ENCODE results near the gene PRKX.

DNA sequence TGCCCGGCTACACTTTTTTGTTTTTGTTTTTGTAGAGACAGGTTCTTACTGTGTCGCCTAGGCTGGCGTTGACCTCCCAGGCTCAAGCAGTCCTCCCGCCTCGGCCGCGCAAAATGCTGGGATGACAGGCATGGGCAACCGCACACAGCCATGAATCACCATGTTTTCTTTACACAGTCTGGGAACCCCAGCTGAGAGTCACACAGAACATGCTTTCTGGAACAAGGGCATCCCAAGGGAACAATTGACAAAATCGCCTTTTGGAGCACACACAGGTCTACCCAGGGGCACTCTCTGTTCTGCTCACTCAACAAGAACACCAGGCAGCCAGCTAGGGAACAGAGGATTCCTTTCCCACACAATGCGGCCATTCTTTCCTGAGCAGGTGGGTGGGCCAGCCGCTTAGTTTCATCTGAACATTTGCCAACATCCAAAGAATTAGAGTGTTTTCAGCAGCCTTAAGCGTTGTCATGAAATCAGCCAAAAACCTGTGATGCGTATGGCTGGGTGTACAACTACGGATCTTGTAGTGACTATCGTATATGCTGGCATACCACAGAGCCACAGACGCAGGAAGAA is 15.7 kb downstream of the PRKX start:
- TF ChIP-seq, protein P1, sequence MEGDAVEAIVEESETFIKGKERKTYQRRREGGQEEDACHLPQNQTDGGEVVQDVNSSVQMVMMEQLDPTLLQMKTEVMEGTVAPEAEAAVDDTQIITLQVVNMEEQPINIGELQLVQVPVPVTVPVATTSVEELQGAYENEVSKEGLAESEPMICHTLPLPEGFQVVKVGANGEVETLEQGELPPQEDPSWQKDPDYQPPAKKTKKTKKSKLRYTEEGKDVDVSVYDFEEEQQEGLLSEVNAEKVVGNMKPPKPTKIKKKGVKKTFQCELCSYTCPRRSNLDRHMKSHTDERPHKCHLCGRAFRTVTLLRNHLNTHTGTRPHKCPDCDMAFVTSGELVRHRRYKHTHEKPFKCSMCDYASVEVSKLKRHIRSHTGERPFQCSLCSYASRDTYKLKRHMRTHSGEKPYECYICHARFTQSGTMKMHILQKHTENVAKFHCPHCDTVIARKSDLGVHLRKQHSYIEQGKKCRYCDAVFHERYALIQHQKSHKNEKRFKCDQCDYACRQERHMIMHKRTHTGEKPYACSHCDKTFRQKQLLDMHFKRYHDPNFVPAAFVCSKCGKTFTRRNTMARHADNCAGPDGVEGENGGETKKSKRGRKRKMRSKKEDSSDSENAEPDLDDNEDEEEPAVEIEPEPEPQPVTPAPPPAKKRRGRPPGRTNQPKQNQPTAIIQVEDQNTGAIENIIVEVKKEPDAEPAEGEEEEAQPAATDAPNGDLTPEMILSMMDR (IDR thresholded peaks at IDR 0.05), result no peak
- peak in 1 of 2 donors; percentile 21 for TF ChIP-seq POLR2AphosphoS5 (IDR thresholded peaks at IDR 0.05; ENCODE audit: insufficient read depth in 1 of 2, low read depth in 1 of 2)

Measured in vagina (tissue), 2 donors.